WTC11 (cell line): ENCODE data around the gene MAST1. TPM values are rescaled to one million over a fixed set of nuclear protein-coding genes. Genes with fewer than 3 reads are reported as not detected.

ENCODE experiments used
- ATAC-seq: fragments of 200-7000 bp; cut with Tn5 transposase; 2 replicates; pipeline ENCODE4 v1.10.0; 2021; ENCODE audit warnings: mild to moderate bottlenecking, moderate library complexity
- CTCF ChIA-PET: fragments of 300-600 bp; sonication (Branson Sonifier 250); formaldehyde crosslinking; loops from one replicate; lab custom pipeline; 2021; ENCODE audit warnings: antibody characterized with exemption; lab: Charles Lee
- POLR2A ChIA-PET: fragments of 350-600 bp; sonication (Branson Sonifier 250); formaldehyde crosslinking; loops from one replicate; lab custom pipeline; 2021; ENCODE audit warnings: antibody characterized with exemption; lab: Charles Lee
- DNase-seq: peaks from one replicate; pipeline ENCODE4 v3.0.0; 2021; ENCODE audit warnings: low spot score
- H3K27ac Mint-ChIP-seq: 2 replicates; pipeline ENCODE4 v1.8.0; 2021; ENCODE audit warnings: mixed read lengths
- H3K27me3 Mint-ChIP-seq: 2 replicates; pipeline ENCODE4 v1.8.0; 2021; ENCODE audit warnings: low read depth, mild to moderate bottlenecking, moderate library complexity, mixed read lengths
- H3K36me3 Mint-ChIP-seq: 2 replicates; pipeline ENCODE4 v1.8.0; 2021; ENCODE audit warnings: mixed read lengths
- H3K4me1 Mint-ChIP-seq: 2 replicates; pipeline ENCODE4 v1.8.0; 2022; ENCODE audit warnings: mixed read lengths
- H3K4me3 Mint-ChIP-seq: 2 replicates; pipeline ENCODE4 v1.8.0; 2021; ENCODE audit warnings: mild to moderate bottlenecking, moderate library complexity, mixed read lengths
- H3K9me3 Mint-ChIP-seq: 2 replicates; pipeline ENCODE4 v1.8.0; 2021; ENCODE audit warnings: mixed read lengths
- ATF2 ChIP-seq: sonication (generic); formaldehyde crosslinking; IDR thresholded peaks from 2 replicates; pipeline ENCODE4 v1.8.1; 2022; ENCODE audit warnings: low read depth, missing genetic modification reagents, borderline replicate concordance
- ATF6 ChIP-seq: sonication (generic); formaldehyde crosslinking; IDR thresholded peaks from 2 replicates; pipeline ENCODE4 v1.8.1; 2023; ENCODE audit warnings: mild to moderate bottlenecking, missing genetic modification reagents
- CDX4 ChIP-seq: fragments of 250-450 bp; sonication (Bioruptor Pico); IDR thresholded peaks from 2 replicates; pipeline ENCODE4 v1.9.0; 2021; ENCODE audit warnings: moderate library complexity, mild to moderate bottlenecking, inconsistent platforms, borderline replicate concordance
- NFYB ChIP-seq: sonication (generic); formaldehyde crosslinking; conservative IDR thresholded peaks from 2 replicates; pipeline ENCODE4 v1.8.0; 2022; ENCODE audit warnings: low read depth, missing genetic modification reagents
- NR2C2 ChIP-seq: sonication (generic); formaldehyde crosslinking; IDR thresholded peaks from 2 replicates; pipeline ENCODE4 v1.8.0; 2022; ENCODE audit warnings: mild to moderate bottlenecking, missing genetic modification reagents
- SMAD4 ChIP-seq: sonication (generic); formaldehyde crosslinking; IDR thresholded peaks from 2 replicates; pipeline ENCODE4 v1.8.0; 2022; ENCODE audit warnings: mild to moderate bottlenecking, missing genetic modification reagents
- USF1 ChIP-seq: sonication (generic); formaldehyde crosslinking; IDR thresholded peaks from 2 replicates; pipeline ENCODE4 v1.8.0; 2022; ENCODE audit warnings: mild to moderate bottlenecking, missing genetic modification reagents
- ZNF121 ChIP-seq: sonication (generic); formaldehyde crosslinking; IDR thresholded peaks from 2 replicates; pipeline ENCODE4 v1.8.0; 2023; ENCODE audit warnings: missing genetic modification reagents
- ZNF138 ChIP-seq: sonication (generic); formaldehyde crosslinking; conservative IDR thresholded peaks from 2 replicates; pipeline ENCODE4 v1.8.1; 2022; ENCODE audit warnings: mild to moderate bottlenecking, moderate library complexity, missing genetic modification reagents
- ZNF219 ChIP-seq: sonication (generic); formaldehyde crosslinking; IDR thresholded peaks from 2 replicates; pipeline ENCODE4 v1.8.0; 2023; ENCODE audit warnings: missing genetic modification reagents, mild to moderate bottlenecking, borderline replicate concordance
- ZNF425 ChIP-seq: fragments of 250-450 bp; sonication (Bioruptor Pico); conservative IDR thresholded peaks from 2 replicates; pipeline ENCODE4 v1.9.0; 2021; ENCODE audit warnings: mild to moderate bottlenecking
- ZNF671 ChIP-seq: fragments of 250-450 bp; sonication (Bioruptor Pico); IDR thresholded peaks from 2 replicates; pipeline ENCODE4 v1.8.0; 2021; ENCODE audit warnings: mild to moderate bottlenecking
- total RNA-seq: library from RNA; stranded (reverse); gene quantifications from 3 replicates; pipeline ENCODE4 v1.2.3, GENCODE V29; 2021
- TF ChIP-seq, protein P1 (sequence below): sonication (generic); formaldehyde crosslinking; IDR thresholded peaks from 2 replicates; pipeline ENCODE4 v1.8.0; 2023; ENCODE audit warnings: missing genetic modification reagents, mild to moderate bottlenecking, borderline replicate concordance
- TF ChIP-seq, protein P2 (sequence below): fragments of 250-450 bp; sonication (Bioruptor Pico); IDR thresholded peaks from 2 replicates; pipeline ENCODE4 v1.9.0; 2021; ENCODE audit warnings: mild to moderate bottlenecking
- TF ChIP-seq, protein P3 (sequence below): fragments of 250-450 bp; sonication (Bioruptor Pico); IDR thresholded peaks from 2 replicates; pipeline ENCODE4 v1.8.0; 2021; ENCODE audit warnings: mild to moderate bottlenecking

MAST1 gene
- total RNA-seq, 1 experiment from 2014 or later: 24.3 TPM

DNA sequence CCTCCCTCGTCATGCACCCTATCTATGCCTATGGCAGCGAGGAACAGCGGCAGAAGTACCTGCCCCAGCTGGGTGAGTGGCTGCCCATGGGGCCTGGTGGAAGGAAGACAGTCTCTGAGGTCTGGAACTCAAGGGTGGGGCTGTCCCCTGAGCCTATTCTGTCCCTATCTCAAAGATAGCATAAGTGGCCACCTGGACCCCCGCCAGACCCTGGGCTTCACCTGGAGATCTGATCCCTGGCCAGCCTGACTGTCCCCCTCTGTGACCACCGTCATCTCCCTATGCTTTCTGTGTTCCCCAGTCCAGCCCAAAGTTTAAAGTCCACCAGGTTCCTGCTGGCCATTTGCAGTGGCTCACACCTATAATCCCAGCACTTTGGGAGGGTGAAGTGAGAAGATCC lies 55.3 kb downstream of the MAST1 start (continued):
- TF ChIP-seq, protein P1, sequence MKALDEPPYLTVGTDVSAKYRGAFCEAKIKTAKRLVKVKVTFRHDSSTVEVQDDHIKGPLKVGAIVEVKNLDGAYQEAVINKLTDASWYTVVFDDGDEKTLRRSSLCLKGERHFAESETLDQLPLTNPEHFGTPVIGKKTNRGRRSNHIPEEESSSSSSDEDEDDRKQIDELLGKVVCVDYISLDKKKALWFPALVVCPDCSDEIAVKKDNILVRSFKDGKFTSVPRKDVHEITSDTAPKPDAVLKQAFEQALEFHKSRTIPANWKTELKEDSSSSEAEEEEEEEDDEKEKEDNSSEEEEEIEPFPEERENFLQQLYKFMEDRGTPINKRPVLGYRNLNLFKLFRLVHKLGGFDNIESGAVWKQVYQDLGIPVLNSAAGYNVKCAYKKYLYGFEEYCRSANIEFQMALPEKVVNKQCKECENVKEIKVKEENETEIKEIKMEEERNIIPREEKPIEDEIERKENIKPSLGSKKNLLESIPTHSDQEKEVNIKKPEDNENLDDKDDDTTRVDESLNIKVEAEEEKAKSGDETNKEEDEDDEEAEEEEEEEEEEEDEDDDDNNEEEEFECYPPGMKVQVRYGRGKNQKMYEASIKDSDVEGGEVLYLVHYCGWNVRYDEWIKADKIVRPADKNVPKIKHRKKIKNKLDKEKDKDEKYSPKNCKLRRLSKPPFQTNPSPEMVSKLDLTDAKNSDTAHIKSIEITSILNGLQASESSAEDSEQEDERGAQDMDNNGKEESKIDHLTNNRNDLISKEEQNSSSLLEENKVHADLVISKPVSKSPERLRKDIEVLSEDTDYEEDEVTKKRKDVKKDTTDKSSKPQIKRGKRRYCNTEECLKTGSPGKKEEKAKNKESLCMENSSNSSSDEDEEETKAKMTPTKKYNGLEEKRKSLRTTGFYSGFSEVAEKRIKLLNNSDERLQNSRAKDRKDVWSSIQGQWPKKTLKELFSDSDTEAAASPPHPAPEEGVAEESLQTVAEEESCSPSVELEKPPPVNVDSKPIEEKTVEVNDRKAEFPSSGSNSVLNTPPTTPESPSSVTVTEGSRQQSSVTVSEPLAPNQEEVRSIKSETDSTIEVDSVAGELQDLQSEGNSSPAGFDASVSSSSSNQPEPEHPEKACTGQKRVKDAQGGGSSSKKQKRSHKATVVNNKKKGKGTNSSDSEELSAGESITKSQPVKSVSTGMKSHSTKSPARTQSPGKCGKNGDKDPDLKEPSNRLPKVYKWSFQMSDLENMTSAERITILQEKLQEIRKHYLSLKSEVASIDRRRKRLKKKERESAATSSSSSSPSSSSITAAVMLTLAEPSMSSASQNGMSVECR (CRISPR knock-in tag): no peak
- TF ChIP-seq ZNF425 (CRISPR knock-in tag): no peak

- H3K27me3 Mint-ChIP-seq: no peaks in the 10 kb centered on the region
- no peak for DNase-seq
- POLR2A ChIA-PET: interaction anchor here (1.8 kb wide), 1 partner anchor 17 kb away, joined by 5 read pairs; no protein-coding TSS in a partner anchor
- ATAC-seq: no peak
- CTCF ChIA-PET: interaction anchor here (0.6 to 0.9 kb wide), 3 partner anchors 17 to 127 kb away, joined by 3 read pairs; no protein-coding TSS in a partner anchor
- H3K36me3 Mint-ChIP-seq: peaks cover 35% of the 10 kb centered on the region
- H3K4me3 Mint-ChIP-seq: no peak overlapping the region
- H3K27ac Mint-ChIP-seq: no peak overlapping the region
- no peak for TF ChIP-seq NFYB (CRISPR knock-in tag)
- no peaks in the 10 kb centered on the region for H3K9me3 Mint-ChIP-seq
- H3K4me1 Mint-ChIP-seq: peaks cover 8% of the 10 kb centered on the region
Observed at GRCh38 chr19:12896460-12896859, 58.1 kb downstream of the MAST1 start.

DNA sequence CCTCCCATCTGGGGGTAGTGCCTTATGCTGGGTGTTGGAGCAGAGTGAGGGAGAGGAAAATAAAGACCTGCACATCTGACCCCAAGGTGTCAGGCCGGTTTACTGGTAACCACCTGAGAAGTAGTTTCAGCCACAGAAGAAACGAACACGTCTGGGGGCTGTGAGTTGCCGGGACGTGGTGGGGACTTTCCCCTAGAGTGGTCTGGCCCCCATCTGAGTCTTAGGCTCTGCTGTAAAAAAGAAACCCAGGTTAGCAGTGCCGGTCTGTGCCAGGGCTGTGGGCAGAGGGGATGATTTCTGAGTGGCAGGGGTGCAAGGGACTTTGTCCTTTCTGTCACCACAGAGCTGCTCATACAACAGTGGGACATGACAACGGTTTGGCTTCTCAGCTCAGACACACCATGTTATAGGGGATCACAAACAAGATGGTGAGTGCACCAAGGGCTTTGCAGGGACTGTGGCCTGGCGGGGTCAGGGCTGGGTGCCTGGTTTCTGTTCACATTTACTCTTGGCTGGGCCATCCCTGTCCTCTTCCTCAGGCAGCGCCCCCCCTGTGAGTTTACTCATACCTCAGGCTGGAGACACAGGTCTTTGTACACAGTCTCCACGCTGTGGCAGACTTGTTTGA lies 61.7 kb downstream of the MAST1 start:
- POLR2A ChIA-PET: interaction anchor here (1.1 kb wide), 1 partner anchor 9 kb away, joined by 3 read pairs; the partner anchor contains the start of gene GCDH
- DNase-seq (no peak), ATAC-seq (no peak)
- no peaks in the 10 kb centered on the region for H3K4me1 Mint-ChIP-seq
- no peaks in the 10 kb centered on the region for H3K27me3 Mint-ChIP-seq
- no peak overlapping the region for H3K4me3 Mint-ChIP-seq
- TF ChIP-seq ATF2 (CRISPR knock-in tag): no peak
- TF ChIP-seq ZNF671 (CRISPR knock-in tag): no peak
- no peak for TF ChIP-seq ATF6
- no peak for TF ChIP-seq ZNF219 (CRISPR knock-in tag)
- TF ChIP-seq ZNF138 (CRISPR knock-in tag): no peak
- no peak for TF ChIP-seq SMAD4
- no peak for TF ChIP-seq CDX4 (CRISPR knock-in tag)
- TF ChIP-seq, protein P2, sequence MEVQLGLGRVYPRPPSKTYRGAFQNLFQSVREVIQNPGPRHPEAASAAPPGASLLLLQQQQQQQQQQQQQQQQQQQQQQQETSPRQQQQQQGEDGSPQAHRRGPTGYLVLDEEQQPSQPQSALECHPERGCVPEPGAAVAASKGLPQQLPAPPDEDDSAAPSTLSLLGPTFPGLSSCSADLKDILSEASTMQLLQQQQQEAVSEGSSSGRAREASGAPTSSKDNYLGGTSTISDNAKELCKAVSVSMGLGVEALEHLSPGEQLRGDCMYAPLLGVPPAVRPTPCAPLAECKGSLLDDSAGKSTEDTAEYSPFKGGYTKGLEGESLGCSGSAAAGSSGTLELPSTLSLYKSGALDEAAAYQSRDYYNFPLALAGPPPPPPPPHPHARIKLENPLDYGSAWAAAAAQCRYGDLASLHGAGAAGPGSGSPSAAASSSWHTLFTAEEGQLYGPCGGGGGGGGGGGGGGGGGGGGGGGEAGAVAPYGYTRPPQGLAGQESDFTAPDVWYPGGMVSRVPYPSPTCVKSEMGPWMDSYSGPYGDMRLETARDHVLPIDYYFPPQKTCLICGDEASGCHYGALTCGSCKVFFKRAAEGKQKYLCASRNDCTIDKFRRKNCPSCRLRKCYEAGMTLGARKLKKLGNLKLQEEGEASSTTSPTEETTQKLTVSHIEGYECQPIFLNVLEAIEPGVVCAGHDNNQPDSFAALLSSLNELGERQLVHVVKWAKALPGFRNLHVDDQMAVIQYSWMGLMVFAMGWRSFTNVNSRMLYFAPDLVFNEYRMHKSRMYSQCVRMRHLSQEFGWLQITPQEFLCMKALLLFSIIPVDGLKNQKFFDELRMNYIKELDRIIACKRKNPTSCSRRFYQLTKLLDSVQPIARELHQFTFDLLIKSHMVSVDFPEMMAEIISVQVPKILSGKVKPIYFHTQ (CRISPR knock-in tag): no peak
- no peak for TF ChIP-seq NFYB (CRISPR knock-in tag)
- TF ChIP-seq USF1 (CRISPR knock-in tag): no peak
- TF ChIP-seq ZNF121 (CRISPR knock-in tag): no peak
- TF ChIP-seq NR2C2 (CRISPR knock-in tag): no peak
- TF ChIP-seq, protein P3, sequence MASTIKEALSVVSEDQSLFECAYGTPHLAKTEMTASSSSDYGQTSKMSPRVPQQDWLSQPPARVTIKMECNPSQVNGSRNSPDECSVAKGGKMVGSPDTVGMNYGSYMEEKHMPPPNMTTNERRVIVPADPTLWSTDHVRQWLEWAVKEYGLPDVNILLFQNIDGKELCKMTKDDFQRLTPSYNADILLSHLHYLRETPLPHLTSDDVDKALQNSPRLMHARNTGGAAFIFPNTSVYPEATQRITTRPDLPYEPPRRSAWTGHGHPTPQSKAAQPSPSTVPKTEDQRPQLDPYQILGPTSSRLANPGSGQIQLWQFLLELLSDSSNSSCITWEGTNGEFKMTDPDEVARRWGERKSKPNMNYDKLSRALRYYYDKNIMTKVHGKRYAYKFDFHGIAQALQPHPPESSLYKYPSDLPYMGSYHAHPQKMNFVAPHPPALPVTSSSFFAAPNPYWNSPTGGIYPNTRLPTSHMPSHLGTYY (CRISPR knock-in tag): no peak
- CTCF ChIA-PET: interaction anchor here (1.5 to 1.6 kb wide), 3 partner anchors 15 to 65 kb away, joined by 4 to 5 read pairs (median 4); no protein-coding TSS in a partner anchor
- H3K9me3 Mint-ChIP-seq: no peaks in the 10 kb centered on the region
- peaks cover 19% of the 10 kb centered on the region for H3K36me3 Mint-ChIP-seq
- H3K27ac Mint-ChIP-seq: no peak overlapping the region
